Astrocyte of the cerebellum (primary cell): Measurements from ENCODE around the gene SLC66A3.
A peak's percentile ranks its signal among the peaks of the same experiment; 100 is the strongest.

Source experiments
- DNase-seq: peaks from one replicate; pipeline ENCODE4 v3.0.0-alpha.2; 2011; ENCODE audit warnings: low read depth
- H3K4me3 ChIP-seq: 2 replicates; pipeline ENCODE4 v1.5.1; 2011; ENCODE audit warnings: mild to moderate bottlenecking, low read depth, low read length, moderate library complexity
- in situ Hi-C: cut with HindIII; loops from 2 replicates; pipeline ENCODE4 v1.10.0; 2017; ENCODE audit warnings: low sequenced_read_pairs
- TF ChIP-seq, protein P1 (sequence below): IDR thresholded peaks from 2 replicates; pipeline ENCODE4 v1.5.1; 2012; ENCODE audit warnings: low read length, low read depth, moderate library complexity, mild to moderate bottlenecking; ENCODE audit errors: missing control alignments

Gene SLC66A3

GRCh38 chr2:11155381-11156035, at the start of gene SLC66A3:
Gene SLC66A3 (plus strand): TSS chr2:11155467. CDS start chr2:11155547, 80 bp downstream.
- in situ Hi-C loops = no loop called here
- DNase-seq = peak; percentile 64
- peak within 1 kb of the TSS; percentile 65 for H3K4me3 ChIP-seq
- TF ChIP-seq, protein P1, sequence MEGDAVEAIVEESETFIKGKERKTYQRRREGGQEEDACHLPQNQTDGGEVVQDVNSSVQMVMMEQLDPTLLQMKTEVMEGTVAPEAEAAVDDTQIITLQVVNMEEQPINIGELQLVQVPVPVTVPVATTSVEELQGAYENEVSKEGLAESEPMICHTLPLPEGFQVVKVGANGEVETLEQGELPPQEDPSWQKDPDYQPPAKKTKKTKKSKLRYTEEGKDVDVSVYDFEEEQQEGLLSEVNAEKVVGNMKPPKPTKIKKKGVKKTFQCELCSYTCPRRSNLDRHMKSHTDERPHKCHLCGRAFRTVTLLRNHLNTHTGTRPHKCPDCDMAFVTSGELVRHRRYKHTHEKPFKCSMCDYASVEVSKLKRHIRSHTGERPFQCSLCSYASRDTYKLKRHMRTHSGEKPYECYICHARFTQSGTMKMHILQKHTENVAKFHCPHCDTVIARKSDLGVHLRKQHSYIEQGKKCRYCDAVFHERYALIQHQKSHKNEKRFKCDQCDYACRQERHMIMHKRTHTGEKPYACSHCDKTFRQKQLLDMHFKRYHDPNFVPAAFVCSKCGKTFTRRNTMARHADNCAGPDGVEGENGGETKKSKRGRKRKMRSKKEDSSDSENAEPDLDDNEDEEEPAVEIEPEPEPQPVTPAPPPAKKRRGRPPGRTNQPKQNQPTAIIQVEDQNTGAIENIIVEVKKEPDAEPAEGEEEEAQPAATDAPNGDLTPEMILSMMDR = no peak

GRCh38 chr2:11109002-11109401, 46.3 kb upstream of the SLC66A3 start:
- TF ChIP-seq, protein P1 = no peak
- H3K4me3 ChIP-seq = no peak overlapping the region
- DNase-seq = no peak
- in situ Hi-C loops = no loop called here

- no peak overlapping the region for H3K4me3 ChIP-seq
- no peak for DNase-seq
- in situ Hi-C loops = no loop called here
- TF ChIP-seq, protein P1 = no peak
These were observed 42.3 kb upstream of the SLC66A3 start for GRCh38 chr2:11112870-11113428.

DNA sequence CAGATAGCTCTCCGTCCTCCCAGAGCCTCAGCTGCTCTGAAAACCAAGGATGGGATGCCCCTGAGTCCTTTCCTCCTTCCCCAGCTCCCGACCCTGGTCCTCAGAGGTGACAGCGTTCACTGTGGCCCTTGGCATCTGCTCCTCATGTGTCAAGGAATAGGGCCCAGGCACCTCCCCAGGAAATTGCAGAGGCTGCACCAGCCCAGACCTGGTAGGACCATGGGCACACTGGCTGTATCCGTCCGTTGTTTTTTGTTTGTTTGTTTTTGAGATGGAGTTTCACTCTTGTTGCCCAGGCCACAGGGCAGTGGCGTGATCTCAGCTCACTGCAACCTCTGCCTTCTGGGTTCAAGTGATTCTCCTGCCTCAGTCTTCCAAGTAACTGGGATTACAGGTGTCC, 37.5 kb upstream of the SLC66A3 start:
- TF ChIP-seq, protein P1 = no peak
- in situ Hi-C loops = no loop called here
- DNase-seq = no peak
- H3K4me3 ChIP-seq = no peak overlapping the region

DNA sequence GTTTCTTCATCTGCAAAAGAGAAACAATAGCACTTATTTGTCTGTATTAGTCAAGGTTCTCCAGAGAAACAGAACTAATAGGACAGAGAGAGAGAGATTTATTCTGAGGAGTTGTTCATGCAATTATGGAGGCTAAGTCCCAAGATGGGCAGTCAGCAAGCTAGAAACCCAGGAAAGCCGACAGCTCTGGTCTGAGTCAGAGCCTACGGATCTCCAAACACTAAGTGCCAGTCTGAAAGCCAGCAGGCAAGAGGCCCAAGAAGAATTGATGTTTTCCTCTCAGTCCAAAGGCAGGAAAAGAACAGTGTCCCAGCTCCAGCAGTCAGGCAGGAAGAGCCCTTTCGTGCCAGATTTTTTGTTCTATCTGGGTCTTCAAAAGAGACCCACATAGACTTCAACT, 36.5 kb upstream of the SLC66A3 start:
- no peak for DNase-seq
- in situ Hi-C loops = no loop called here
- TF ChIP-seq, protein P1 = no peak
- H3K4me3 ChIP-seq = no peak overlapping the region

DNA sequence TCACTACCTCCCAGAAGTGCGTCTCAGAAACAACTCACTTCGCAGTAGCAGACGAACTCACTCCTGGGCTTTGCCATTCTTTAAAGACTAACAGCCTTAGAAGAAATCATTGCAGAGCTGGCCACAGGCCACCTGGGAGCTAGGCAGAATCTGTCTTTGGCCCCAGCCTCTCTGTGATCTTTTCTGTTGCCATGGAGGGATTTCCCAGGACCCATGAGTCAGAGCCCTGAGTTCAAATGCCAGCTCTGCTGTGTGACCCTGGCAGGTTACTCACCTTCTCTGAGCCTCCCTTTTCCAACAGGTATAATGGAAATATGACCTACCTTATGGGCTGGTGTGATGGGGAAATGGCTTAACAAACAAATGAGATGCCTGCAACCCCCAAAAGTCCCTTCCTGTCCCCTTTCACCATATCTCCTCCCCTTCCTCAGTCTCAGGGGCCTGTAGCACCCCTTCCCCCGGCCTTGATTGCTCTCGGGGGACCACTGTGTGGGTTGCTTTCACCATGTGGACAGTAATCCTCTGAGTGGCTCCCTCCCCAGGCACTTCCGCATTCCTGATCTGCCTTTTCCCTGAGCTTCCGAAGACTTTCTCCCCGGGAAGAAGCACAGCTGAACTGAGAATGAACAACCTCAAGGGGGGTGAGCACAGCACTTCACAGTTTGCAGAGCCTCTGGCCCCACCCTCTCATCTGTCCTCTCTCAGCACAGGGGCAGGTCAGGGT, 34.0 kb upstream of the SLC66A3 start:
- TF ChIP-seq, protein P1 = no peak
- no peak for DNase-seq
- in situ Hi-C loops = no loop called here
- no peak overlapping the region for H3K4me3 ChIP-seq
